Activated naive CD4-positive, alpha-beta T cell (primary cell): ENCODE data around the gene ETNPPL.

Experiments used
- DNase-seq, 4 experiments: peaks; one replicate each; lab custom pipeline; 2025; lab: John Stamatoyannopoulos, UW

The ETNPPL gene

DNA sequence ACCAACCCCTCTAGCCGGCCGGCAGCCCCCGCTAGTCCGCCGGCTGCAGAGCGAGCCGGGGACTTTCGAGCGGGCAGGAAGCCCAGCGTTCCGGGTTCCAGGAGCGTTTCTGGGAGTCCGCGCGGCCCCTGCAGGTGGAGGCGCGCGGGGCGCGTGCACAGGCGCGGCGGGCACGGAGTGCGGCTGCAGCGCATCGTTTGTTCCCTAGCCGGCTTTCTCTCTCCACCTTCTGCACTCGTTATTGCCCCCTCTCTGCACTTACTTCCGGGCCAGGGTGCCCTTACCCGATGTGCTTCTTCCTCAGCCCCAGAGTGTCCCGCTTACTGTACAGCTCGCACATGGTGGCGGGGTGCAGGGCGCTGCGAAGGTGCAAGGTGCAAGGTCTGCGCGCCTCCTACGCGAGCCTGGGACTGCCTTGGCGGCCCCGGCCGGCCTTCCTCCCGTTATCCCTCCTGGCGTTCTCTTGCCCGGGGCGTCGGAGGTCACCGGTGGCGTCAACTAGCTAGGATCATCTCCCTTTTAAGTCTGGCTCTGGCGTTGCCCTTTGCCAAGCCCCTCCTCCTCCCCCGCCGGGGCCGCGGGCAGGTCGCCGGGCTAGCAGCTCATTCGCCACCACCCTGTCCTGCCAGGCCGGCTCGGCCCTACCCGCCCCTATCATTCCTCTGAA is at the start of gene ETNPPL:
TSS of gene ETNPPL (minus strand) at position 495 of the 667 bp plus-strand sequence. CDS start at position 340, 155 bp downstream.
- peak in 1 of 4 experiments; percentile 1 for DNase-seq

- DNase-seq: no peak
Measured at GRCh38 chr4:108811486-108811885, 48.6 kb upstream of the ETNPPL start.

DNA sequence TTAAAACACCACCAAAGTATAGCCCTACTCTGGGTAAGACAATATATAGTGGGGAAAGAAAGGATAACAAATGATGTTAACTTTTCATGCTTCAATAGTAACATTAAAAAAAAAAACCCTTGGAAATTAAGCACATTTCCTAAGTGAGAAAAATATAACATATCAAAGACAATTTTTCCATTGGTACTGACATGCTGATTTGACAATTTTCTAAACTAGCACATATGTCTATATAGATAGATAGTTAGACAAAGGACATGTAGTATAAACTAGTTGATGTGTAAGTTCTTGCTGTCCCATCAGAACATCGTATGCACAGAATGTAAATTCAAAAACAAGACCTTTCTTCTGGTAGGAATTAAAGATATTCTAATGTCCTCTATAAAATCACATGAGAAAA is 47.2 kb upstream of the ETNPPL start:
- no peak for DNase-seq

DNA sequence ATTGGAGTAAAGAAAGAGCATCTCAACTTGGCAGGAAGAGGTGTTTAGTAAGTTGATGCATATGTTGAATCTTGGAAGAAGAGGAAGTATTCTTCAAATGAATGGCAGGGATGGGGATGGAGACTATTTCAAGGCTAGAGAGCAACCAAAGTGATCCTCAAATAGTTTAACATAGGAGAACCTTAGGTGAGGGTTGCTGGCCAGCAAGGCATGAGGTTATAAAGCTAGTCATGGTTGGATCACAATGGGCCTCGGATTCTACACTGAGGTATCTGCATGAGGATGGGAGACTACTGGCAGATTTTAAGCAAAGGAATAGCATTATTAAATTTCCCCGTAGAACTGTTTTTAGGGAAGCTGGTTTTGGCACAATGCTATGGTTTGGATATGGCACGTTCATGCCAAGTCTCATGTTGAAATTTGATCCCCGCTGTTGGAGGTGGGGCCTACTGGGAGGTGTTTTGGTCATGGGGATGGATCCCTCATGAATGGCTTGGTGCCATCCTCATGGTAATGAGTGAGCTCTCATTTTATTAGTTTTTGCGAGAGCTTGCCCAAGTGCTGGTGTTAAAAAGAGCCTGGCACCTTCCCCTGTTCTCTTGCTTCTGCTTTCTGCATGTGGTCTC is 41.9 kb upstream of the ETNPPL start:
- no peak for DNase-seq

GRCh38 chr4:108799306-108799705 is 36.5 kb upstream of the ETNPPL start:
- DNase-seq: no peak

GRCh38 chr4:108796173-108796572 is 33.3 kb upstream of the ETNPPL start:
- DNase-seq: no peak

DNA sequence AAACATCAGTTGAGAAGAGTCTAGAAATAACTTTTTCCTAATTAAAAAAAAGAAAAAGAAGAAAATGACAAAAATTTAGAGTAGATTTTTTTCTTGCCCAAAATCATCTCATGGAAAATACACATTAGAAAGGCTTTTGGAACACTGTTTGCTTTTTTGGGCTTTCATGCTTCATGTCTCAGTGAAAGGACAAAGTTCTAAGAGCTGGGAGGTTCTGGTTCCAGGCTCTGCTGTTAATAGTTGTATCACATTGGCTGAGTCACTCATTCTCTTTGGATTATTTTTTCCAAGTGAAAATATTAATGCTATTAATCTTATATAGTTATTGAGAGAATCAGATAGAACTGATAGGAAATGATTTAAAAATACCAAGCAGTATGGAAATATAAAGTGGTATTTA is 32.9 kb upstream of the ETNPPL start:
- DNase-seq: no peak

GRCh38 chr4:108794136-108794535 is 31.3 kb upstream of the ETNPPL start:
- DNase-seq: no peak

DNA sequence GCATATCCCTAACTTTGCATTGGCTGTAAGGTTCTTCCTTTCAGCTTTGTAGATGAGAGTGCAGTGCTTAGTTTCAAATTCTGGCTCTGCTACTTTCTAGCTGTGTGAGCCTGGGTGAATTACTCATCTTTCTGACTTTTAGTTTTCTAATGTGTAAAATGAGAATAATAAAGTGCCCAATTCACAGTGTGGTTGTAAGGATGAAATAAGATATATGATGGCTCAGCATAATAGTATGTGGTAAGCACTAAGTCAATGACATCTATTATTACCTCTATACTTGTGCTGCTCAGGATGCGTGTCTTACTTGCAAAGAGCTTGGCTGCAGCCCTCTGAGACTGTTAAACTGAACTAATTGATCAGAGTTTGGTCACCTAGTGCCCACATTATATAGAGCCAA is 30.6 kb upstream of the ETNPPL start:
- DNase-seq: no peak

GRCh38 chr4:108788731-108789130 is 25.9 kb upstream of the ETNPPL start:
- no peak for DNase-seq

DNA sequence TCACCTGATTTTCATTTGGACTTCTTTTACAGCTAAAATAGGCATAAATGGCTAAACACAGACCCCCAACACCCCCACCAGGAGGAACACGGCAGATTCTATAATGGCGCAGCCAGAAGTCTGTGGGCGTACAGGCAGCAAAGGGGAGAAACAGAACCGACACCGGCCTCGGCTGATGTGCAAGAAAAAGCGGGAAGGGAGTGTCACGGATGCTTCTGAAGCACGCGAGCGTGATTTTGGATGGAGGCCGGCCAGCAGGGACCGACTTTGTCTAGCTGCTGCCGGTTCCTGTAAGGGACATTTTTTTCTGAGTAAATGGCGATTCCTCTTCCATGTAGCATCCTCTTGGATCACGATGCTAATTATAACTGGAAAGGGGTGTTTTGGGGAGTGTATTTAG is 24.9 kb upstream of the ETNPPL start:
- DNase-seq: no peak

DNA sequence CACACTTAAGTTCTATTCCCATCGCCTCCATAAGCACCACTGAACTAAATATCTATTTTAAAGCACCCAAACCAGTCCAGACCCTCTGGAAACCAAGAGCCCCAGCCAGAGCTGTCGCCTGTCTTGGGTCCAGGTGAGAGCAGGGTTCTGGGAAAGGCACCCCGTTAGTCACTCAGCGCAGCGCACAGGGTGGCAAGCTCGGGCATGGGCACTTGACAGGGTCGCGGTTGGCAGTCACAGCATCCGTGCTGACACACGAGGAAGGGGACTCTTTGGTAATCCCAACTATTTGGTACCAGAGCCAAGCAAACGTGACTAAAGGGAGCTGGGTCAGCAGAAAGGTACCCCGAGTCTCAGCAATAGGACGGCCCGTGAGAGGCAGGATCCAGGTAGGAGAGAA is 24.3 kb upstream of the ETNPPL start:
- DNase-seq: no peak

GRCh38 chr4:108786351-108786750 is 23.5 kb upstream of the ETNPPL start:
- no peak for DNase-seq

DNA sequence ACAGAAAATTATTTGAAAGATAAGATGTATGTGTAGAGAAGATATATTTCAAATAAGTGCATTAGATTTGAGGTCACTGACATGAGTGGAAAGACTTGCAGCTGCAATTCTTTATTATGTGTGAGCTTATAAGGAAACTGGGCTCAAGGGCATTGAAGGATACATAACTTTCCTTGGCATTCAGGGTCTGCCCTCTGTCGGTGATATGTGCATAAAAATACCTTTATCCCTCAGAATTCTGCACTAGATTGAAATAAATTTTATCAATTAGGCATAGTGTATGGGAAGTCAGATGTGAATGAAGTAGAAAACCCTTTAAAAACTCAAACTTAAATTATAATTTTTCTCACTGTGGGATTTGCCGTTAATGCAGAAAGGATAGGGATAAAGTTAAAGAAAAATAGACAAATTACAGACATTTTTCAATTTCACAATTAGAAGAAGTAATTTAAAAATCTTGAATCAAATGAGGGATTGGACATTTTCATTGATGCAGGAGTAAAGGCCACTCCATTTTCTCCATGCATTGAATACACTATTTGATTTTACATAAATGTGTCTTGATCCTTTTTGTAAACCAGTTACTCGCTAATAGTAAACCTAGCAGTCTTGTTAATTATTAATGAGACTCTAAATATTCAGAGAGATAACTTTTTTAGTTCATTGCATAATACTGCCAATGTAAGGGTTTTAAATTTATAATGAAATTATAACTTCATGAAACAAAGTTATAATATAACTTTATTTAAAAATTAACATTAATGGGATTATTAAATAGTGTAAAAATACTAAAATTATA is 21.0 kb upstream of the ETNPPL start:
- no peak for DNase-seq

DNA sequence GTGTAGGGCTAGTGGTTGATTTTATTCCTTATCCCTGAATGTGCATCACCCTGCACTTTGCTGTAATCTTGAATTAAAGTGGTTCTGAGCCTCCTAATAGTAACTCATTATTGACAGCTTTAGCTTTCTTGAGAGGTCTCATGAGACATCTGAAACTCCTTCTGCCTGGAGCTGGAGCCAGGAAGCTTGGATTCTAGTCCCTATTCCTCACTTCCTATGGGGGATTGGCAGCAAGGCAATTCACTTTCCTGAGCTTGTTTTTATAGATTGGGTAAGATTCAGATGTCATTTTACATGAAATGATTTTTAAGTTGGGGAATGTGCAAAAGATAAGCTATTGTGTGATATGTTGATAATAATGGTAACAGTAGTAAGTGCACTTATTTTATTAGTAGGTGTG is 17.1 kb upstream of the ETNPPL start:
- DNase-seq: no peak

- DNase-seq: no peak
Measured at GRCh38 chr4:108777388-108777787, 14.5 kb upstream of the ETNPPL start.

DNA sequence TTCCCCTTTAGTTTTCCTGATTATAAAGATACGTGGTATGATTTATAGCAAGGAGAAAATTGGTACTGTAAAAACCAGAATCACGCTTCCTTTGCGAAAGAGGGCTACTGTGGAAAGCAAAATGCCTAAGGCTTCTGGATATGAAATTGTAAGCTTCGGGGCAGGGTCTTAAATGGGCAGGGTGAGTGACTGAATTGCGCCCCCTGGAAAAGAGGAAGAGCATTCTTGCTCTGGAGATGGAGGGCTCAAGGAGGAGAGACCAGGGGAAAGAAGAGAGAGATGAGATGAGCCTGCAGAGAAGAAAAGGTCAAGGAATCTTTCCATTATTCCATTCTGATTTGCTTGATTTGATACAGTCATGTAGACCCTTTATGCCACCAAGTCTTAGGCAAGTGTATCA is 13.1 kb upstream of the ETNPPL start:
- DNase-seq: no peak

DNA sequence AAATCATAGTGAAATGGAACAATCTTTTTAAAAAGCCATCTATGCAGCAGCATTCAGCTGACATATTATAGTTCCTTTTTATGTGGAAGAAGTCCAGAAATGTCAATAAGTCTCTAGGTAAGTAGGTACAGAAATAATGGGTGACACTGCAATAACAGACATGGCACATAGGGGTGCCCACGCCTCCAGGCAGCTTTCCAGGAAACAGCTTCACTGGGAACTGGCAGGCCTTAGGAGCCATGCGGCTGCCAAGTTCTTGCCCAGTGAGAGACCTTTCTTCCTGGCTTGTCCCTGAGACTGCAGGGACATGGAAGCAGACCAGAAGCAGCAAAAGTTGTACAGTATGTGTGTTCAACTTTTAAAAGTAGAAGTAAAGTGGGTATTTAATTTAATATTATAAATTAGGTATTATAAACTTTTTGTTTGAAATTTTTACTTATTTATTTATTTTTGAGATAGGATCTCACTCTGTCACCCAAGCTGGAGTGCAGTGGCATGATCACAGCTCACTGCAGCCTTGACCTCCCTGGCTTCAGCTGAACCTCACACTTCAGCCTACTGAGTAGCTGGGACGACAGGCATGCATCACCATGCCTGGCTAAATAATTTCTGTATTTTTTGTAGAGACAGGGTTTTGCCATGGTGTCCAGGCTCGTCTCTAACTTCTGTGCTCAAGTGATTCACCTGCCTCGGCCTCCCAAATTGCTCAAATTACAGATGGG is 12.1 kb upstream of the ETNPPL start:
- no peak for DNase-seq

DNA sequence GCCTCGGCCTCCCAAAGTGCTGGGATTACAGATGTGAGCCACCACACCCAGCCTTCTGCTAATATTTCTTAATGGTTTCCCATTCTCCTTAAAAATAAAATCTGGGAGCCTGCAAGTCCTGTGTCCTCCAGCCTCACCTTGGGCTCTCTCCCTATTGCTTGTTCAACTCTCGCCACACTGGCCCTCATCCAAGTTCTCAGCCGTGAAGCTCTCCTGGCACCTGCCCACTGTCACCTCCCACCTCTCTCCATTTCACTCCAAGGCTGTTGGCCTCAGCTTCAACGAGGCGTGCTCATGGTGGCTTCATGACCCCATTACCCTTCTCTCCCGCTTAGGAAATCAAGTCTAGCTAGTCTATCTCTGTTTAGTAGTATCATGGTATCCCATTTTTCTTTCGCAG is 9.5 kb upstream of the ETNPPL start:
- DNase-seq: no peak

DNA sequence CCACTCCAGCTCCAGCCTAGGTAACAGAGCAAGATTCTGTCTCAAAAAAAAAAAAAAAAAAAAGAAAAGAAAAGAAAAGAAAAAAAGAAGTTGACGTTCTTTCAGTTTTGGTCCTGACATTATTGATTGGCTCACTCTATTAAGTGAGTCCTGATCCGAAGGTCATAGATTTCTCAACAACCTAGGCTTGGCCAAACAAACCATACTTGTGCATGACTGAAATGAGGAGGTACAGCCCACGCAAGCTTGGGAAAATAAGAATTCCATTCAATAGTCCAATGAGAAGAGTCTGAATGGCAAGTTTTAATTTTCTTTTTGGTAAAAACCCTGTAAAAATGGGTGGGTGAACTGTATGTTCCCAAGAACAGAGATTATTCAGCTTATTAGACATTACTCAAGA is 3.2 kb upstream of the ETNPPL start:
- no peak for DNase-seq

DNA sequence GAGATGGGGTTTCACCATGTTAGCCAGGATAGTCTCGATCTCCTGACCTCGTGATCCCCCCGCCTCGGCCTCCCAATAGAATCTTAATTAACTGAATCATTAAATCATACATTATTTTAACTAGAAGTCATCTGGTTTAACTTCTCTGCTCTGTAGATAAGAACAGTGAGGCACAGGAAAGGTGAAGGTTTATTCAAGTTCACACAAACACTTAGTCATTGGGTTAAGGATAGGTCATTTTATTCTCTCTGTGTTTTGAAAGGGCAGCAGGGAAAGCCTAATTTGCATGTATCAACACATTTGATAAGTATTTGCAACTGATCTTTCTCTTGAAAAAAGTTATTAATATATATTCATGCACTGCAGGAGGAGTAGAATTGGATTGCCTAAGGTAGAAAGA is 1.1 kb upstream of the ETNPPL start:
- no peak for DNase-seq

DNA sequence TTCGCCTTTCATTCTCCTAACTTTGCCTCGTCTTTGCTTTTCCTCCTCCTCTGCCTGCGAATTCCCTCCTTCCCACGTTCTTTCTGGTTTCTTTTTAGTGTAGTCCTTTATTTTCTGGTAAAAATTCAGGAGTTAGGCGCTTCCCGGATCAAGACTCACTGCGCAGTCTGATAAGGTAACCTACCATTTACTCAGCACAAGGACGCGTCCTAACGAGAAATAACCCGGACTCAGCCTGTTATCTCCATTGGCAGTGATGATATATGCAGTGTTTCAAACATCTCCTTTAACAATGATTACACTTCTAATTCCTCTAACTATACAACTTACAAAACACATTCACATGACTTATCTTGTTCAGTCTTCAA is 357 bp upstream of the ETNPPL start:
- no peak for DNase-seq

- no peak for DNase-seq
Measured at GRCh38 chr4:108758498-108758897, 4.4 kb downstream of the ETNPPL start.
